ENCODE measurements around the gene GJB1. TPM values are rescaled to one million over a fixed set of nuclear protein-coding genes. Genes with fewer than 3 reads are reported as not detected.

GJB1 gene
- total RNA-seq, 3 donors from 2014 or later: 1.8 to 6.9 TPM; not detected in 1

DNA sequence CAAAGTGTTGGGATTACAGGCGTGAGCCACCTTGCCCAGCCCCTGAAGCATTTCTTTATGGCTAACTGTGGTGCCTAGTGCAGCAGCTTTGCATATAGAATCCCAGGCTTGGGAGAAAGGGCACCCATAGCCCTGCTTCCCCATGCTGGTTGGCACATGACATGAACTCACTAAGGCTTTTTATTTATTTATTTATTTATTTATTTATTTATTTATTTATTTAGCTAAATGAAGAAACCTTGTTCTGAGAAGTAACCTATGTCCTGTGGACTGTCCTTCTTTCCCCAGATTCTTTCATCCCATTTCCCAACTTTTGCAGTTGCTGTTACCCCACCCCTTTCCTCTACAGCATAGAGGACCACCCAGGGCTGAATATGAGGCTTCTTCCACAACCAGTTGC, 1.9 kb upstream of the GJB1 start:
- TF ChIP-seq POLR2A (IDR thresholded peaks at IDR 0.05) (no peak), POLR2AphosphoS5 (IDR thresholded peaks at IDR 0.05) (no peak)
- TF ChIP-seq, protein P1, sequence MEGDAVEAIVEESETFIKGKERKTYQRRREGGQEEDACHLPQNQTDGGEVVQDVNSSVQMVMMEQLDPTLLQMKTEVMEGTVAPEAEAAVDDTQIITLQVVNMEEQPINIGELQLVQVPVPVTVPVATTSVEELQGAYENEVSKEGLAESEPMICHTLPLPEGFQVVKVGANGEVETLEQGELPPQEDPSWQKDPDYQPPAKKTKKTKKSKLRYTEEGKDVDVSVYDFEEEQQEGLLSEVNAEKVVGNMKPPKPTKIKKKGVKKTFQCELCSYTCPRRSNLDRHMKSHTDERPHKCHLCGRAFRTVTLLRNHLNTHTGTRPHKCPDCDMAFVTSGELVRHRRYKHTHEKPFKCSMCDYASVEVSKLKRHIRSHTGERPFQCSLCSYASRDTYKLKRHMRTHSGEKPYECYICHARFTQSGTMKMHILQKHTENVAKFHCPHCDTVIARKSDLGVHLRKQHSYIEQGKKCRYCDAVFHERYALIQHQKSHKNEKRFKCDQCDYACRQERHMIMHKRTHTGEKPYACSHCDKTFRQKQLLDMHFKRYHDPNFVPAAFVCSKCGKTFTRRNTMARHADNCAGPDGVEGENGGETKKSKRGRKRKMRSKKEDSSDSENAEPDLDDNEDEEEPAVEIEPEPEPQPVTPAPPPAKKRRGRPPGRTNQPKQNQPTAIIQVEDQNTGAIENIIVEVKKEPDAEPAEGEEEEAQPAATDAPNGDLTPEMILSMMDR (IDR thresholded peaks at IDR 0.05): no peak
- intact Hi-C loops (cut with DNase I; ENCODE audit: low total_unique reads): loop anchor here (5.0 kb wide), 1 partner anchor 196 kb away; no protein-coding TSS in a partner anchor
- DNase-seq (ENCODE audit: low spot score in 2 of 2): no peak

DNA sequence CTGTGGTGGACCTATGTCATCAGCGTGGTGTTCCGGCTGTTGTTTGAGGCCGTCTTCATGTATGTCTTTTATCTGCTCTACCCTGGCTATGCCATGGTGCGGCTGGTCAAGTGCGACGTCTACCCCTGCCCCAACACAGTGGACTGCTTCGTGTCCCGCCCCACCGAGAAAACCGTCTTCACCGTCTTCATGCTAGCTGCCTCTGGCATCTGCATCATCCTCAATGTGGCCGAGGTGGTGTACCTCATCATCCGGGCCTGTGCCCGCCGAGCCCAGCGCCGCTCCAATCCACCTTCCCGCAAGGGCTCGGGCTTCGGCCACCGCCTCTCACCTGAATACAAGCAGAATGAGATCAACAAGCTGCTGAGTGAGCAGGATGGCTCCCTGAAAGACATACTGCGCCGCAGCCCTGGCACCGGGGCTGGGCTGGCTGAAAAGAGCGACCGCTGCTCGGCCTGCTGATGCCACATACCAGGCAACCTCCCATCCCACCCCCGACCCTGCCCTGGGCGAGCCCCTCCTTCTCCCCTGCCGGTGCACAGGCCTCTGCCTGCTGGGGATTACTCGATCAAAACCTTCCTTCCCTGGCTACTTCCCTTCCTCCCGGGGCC, 1.2 kb downstream of the GJB1 start:
- TF ChIP-seq POLR2AphosphoS5 (IDR thresholded peaks at IDR 0.05): no peak
- TF ChIP-seq, protein P1 (IDR thresholded peaks at IDR 0.05): no peak
- no peak for TF ChIP-seq POLR2A (IDR thresholded peaks at IDR 0.05)
- Histone ChIP-seq H3K4me1 (no peaks in the 10 kb centered on the region), H3K9me3 (no peaks in the 10 kb centered on the region), H3K4me3 (no peak overlapping the region), H3K27me3 (peaks cover 0 to 61% of the 10 kb centered on the region in 2 donors), H3K27ac (no peak overlapping the region), H3K36me3 (no peaks in the 10 kb centered on the region)
- intact Hi-C loops (cut with DNase I; ENCODE audit: low total_unique reads): loop anchor here (5.0 kb wide), 1 partner anchor 193 kb away; no protein-coding TSS in a partner anchor
- no peak for DNase-seq (ENCODE audit: low spot score in 2 of 2)

More for the DNA sequence above, 1.9 kb upstream of the GJB1 start:
- no peak overlapping the region for H3K27ac ChIP-seq
- no peaks in the 10 kb centered on the region for H3K36me3 ChIP-seq
- no peaks in the 10 kb centered on the region for H3K9me3 ChIP-seq
- no peaks in the 10 kb centered on the region for H3K4me1 ChIP-seq
- peaks cover 0 to 52% of the 10 kb centered on the region in 2 donors for H3K27me3 ChIP-seq
- no peak overlapping the region for H3K4me3 ChIP-seq

DNA sequence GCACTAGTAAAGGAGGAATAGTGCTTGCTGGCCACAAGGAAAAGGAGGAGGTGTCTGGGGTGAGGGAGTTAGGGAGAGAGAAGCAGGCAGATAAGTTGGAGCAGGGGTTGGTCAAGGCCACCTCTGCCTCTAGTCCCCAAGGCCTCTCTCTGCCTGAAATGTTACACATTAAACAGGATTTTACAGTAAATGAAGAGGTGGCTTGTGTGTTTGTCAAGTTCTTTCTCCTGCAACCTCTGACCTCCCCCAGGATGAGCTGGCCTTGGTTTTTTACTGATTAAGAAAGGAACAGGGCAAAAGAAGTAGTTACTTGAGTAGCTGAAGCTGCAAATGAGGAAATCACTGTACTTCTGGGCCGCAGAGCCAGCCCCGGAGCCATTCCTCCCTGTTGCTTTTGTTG, 2.0 kb downstream of the GJB1 start:
- no peak overlapping the region for H3K4me3 ChIP-seq
- no peaks in the 10 kb centered on the region for H3K36me3 ChIP-seq
- no peaks in the 10 kb centered on the region for H3K9me3 ChIP-seq
- H3K27ac ChIP-seq: no peak overlapping the region
- H3K27me3 ChIP-seq: peaks cover 0 to 67% of the 10 kb centered on the region in 2 donors
- TF ChIP-seq, protein P1 (IDR thresholded peaks at IDR 0.05): no peak
- TF ChIP-seq POLR2AphosphoS5 (IDR thresholded peaks at IDR 0.05) (no peak), POLR2A (IDR thresholded peaks at IDR 0.05) (no peak)
- intact Hi-C loops (cut with DNase I; ENCODE audit: low total_unique reads): no loop called here
- no peak for DNase-seq (ENCODE audit: low spot score in 2 of 2)
- no peaks in the 10 kb centered on the region for H3K4me1 ChIP-seq

DNA sequence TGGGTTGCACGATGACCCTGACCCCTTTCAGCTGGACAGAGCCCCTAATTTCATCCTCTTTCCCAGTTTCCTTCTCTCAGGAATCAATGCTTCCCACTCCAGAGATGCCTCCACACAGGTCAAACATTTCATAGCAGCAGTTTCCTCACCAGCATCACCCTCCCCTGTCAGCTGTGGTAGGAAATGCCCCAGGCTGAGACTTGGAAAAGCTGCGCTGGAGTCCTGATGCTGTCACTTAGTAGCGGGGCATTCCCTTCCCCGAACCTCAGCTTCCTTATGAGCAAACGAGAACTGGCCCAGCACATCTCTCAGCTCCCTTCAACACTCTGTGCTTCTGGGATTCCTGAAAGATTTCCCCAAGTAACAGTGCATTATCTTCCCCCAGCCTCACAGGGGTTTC, 2.7 kb downstream of the GJB1 start:
- intact Hi-C loops (cut with DNase I; ENCODE audit: low total_unique reads): no loop called here
- H3K4me1 ChIP-seq: no peaks in the 10 kb centered on the region
- TF ChIP-seq POLR2AphosphoS5 (IDR thresholded peaks at IDR 0.05) (no peak), POLR2A (IDR thresholded peaks at IDR 0.05) (no peak)
- TF ChIP-seq, protein P1 (IDR thresholded peaks at IDR 0.05): no peak

DNA sequence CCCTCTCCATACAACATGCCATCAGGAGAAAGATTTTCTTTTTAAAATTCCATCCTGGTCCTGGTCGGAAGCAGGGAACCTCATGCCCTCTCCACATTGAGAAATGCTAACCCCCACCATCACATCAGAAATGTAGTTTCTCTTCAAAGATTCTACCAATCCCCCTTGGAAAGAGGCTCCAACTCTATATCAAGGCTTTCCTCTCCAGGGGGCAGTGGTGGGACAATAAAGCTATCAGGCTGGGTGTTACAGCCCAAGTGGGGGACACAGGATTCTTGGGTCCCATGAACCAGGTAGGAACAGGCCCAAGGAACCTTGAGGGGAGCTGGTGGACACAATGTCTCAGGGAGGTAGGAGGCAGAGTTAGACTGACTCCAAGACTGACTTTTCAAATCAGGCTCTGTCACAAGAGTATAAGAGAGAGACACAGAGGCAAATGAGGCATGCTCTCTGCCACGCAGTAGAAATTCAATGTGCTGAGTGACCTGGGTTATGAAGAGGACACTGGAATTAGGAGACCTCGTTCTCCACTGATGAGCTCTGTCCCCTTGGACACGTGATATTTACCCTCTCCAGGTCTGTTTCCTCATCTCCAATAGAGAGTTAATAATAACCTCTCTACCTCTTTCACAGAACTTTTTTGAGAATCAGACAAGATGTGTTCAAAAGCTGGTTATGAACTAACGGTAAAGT, 4.5 kb downstream of the GJB1 start:
- Histone ChIP-seq H3K27ac (no peak overlapping the region), H3K4me3 (no peak overlapping the region), H3K36me3 (no peaks in the 10 kb centered on the region), H3K4me1 (no peaks in the 10 kb centered on the region), H3K9me3 (no peaks in the 10 kb centered on the region), H3K27me3 (peaks cover 0 to 66% of the 10 kb centered on the region in 2 donors)
- no peak for TF ChIP-seq POLR2A (IDR thresholded peaks at IDR 0.05)
- TF ChIP-seq, protein P1 (IDR thresholded peaks at IDR 0.05): no peak
- TF ChIP-seq POLR2AphosphoS5 (IDR thresholded peaks at IDR 0.05): no peak
- intact Hi-C loops (cut with DNase I; ENCODE audit: low total_unique reads): no loop called here
- no peak for DNase-seq (ENCODE audit: low spot score in 2 of 2)

More for the DNA sequence above, 2.7 kb downstream of the GJB1 start:
- peaks cover 0 to 67% of the 10 kb centered on the region in 2 donors for H3K27me3 ChIP-seq
- H3K4me3 ChIP-seq: no peak overlapping the region
- no peak for DNase-seq (ENCODE audit: low spot score in 2 of 2)
- H3K9me3 ChIP-seq: no peaks in the 10 kb centered on the region
- no peak overlapping the region for H3K27ac ChIP-seq
- no peaks in the 10 kb centered on the region for H3K36me3 ChIP-seq

All from breast epithelium (tissue), 4 donors.